Astrocyte (in vitro differentiated cells and primary cell): ENCODE data around the gene ADARB2. TPM values are rescaled to one million over a fixed set of nuclear protein-coding genes. Genes with fewer than 3 reads are reported as not detected.

ENCODE experiments used
- DNase-seq: peaks from one replicate; pipeline ENCODE4 v3.0.0-alpha.2; 2010; ENCODE audit warnings: low read depth
- FAIRE-seq: peaks from 2 replicates; lab custom pipeline; 2011; peaks lifted over from hg19 to GRCh38; lab: Jason Lieb, UNC
- H2AFZ ChIP-seq: 2 replicates; pipeline ENCODE4 v1.6.0; 2012; ENCODE audit warnings: low read depth, low read length, inconsistent platforms
- H3K27ac ChIP-seq: 2 replicates; pipeline ENCODE4 v1.5.1; 2011; ENCODE audit warnings: low read depth, low read length, inconsistent platforms
- H3K27me3 ChIP-seq: 2 replicates; pipeline ENCODE4 v1.6.0; 2011; ENCODE audit warnings: low read length, inconsistent platforms; ENCODE audit not compliant: insufficient read depth
- H3K36me3 ChIP-seq: 2 replicates; pipeline ENCODE4 v1.5.1; 2011; ENCODE audit warnings: low read length, inconsistent platforms; ENCODE audit not compliant: insufficient read depth
- H3K4me1 ChIP-seq: 2 replicates; pipeline ENCODE4 v1.5.1; 2011; ENCODE audit warnings: low read length, inconsistent platforms; ENCODE audit not compliant: insufficient read depth
- H3K4me2 ChIP-seq: 2 replicates; pipeline ENCODE4 v1.6.0; 2012; ENCODE audit warnings: low read length, inconsistent platforms
- H3K4me3 ChIP-seq: 2 replicates; pipeline ENCODE4 v1.5.1; 2011; ENCODE audit warnings: low read depth, mild to moderate bottlenecking, low read length, inconsistent platforms; ENCODE audit not compliant: insufficient read depth
- H3K79me2 ChIP-seq: 2 replicates; pipeline ENCODE4 v1.6.0; 2012; ENCODE audit warnings: mild to moderate bottlenecking, low read length, inconsistent platforms; ENCODE audit not compliant: insufficient read depth
- H3K9ac ChIP-seq: 2 replicates; pipeline ENCODE4 v1.6.0; 2012; ENCODE audit warnings: mild to moderate bottlenecking, low read length, inconsistent platforms
- H3K9me3 ChIP-seq: 2 replicates; pipeline ENCODE4 v1.5.1; 2012; ENCODE audit warnings: low read depth, mild to moderate bottlenecking, low read length, inconsistent platforms; ENCODE audit not compliant: insufficient read depth
- H4K20me1 ChIP-seq: 2 replicates; pipeline ENCODE4 v1.6.0; 2012; ENCODE audit warnings: low read length, inconsistent platforms; ENCODE audit not compliant: insufficient read depth
- H3K27ac Mint-ChIP-seq: one replicate; pipeline ENCODE4 v1.8.0; 2021; ENCODE audit warnings: mild to moderate bottlenecking, mixed read lengths; ENCODE audit not compliant: unreplicated experiment
- H3K27me3 Mint-ChIP-seq: one replicate; pipeline ENCODE4 v1.8.0; 2021; ENCODE audit warnings: low read depth, mixed read lengths; ENCODE audit not compliant: unreplicated experiment
- H3K36me3 Mint-ChIP-seq: one replicate; pipeline ENCODE4 v1.8.0; 2021; ENCODE audit warnings: low read depth, mixed read lengths; ENCODE audit not compliant: unreplicated experiment
- H3K4me1 Mint-ChIP-seq: one replicate; pipeline ENCODE4 v1.8.0; 2021; ENCODE audit warnings: low read depth, mixed read lengths; ENCODE audit not compliant: unreplicated experiment
- H3K4me3 Mint-ChIP-seq: one replicate; pipeline ENCODE4 v1.8.0; 2021; ENCODE audit warnings: mild to moderate bottlenecking, moderate library complexity, mixed read lengths; ENCODE audit not compliant: unreplicated experiment
- H3K9me3 Mint-ChIP-seq: one replicate; pipeline ENCODE4 v1.8.0; 2021; ENCODE audit warnings: mild to moderate bottlenecking, mixed read lengths; ENCODE audit not compliant: unreplicated experiment
- CTCF ChIP-seq: IDR thresholded peaks from 2 replicates; pipeline ENCODE4 v1.5.1; 2011; ENCODE audit warnings: low read depth, mild to moderate bottlenecking, inconsistent platforms, low read length, moderate library complexity; ENCODE audit not compliant: insufficient read depth
- EZH2 ChIP-seq: IDR thresholded peaks from 2 replicates; pipeline ENCODE4 v1.6.1; 2012; ENCODE audit warnings: mild to moderate bottlenecking, low read length, inconsistent platforms; ENCODE audit not compliant: insufficient read depth
- total RNA-seq: library from RNA; stranded (reverse); gene quantifications from 2 replicates; pipeline ENCODE4 v1.2.1, GENCODE V29; 2021

Gene ADARB2
- total RNA-seq, 1 donor from 2014 or later = 0.18 TPM

- H3K4me3 Mint-ChIP-seq = no peak overlapping the region
- no peaks in the 10 kb centered on the region for H3K36me3 Mint-ChIP-seq
These were observed 551.2 kb downstream of the ADARB2 start for GRCh38 chr10:1185911-1186682.

DNA sequence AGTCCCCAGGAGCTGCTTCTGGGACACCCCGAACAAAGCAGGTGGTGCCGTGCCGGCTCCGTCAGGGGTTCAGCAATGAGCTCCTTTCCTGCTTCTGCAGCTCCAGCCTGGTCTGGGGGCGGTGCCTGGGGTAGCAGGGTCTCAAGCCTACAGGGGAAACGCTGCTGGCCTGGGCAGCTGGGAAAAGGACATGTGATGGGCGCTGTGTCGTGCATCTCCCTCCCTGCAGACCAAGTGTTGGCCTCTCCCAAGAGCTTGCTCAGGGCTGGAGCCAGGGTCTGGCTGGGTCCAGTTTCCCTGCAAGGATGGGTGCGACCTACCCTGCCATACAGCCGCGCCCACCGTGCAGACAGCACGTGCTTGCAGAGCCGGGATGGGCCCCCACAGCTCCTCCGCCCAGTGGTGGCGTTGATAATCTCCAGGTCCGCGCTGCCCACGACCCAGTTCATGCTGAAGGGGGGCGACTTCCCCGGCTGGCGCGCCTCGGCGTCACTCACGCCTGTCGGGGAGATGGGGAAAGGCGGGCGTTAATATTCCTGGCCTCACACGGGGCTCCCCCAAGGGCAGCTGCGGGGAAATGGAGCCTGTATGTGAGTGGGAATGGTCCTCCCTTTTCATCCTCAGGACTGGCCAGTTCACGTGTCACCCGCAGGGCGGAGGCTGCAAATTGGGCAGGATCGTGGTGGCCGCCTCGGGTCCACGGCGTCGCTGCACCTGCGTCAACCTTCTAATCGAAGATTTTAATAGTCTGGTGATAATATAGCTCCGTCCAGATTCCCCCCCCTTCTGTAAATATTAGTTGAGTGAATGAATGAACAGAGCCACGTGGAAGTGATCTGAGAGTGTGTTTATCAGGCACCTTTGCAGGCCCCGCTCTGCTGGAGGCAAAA lies 552.5 kb downstream of the ADARB2 start:
- Mint-ChIP-seq H3K4me1 (peaks cover 2% of the 10 kb centered on the region), H3K36me3 (no peaks in the 10 kb centered on the region), H3K9me3 (no peaks in the 10 kb centered on the region), H3K27ac (no peak overlapping the region), H3K27me3 (peaks cover 51% of the 10 kb centered on the region), H3K4me3 (no peak overlapping the region)
- Histone ChIP-seq H3K27ac (no peak overlapping the region), H2AFZ (no peak overlapping the region), H4K20me1 (no peaks in the 10 kb centered on the region), H3K4me3 (no peak overlapping the region), H3K4me1 (no peaks in the 10 kb centered on the region), H3K4me2 (no peak overlapping the region), H3K79me2 (no peaks in the 10 kb centered on the region), H3K9me3 (no peaks in the 10 kb centered on the region), H3K36me3 (no peaks in the 10 kb centered on the region), H3K9ac (no peak overlapping the region), H3K27me3 (no peaks in the 10 kb centered on the region)
- no peak for DNase-seq
- TF ChIP-seq CTCF (no peak), EZH2 (no peak)
- FAIRE-seq = no peak

More at GRCh38 chr10:1185911-1186682, 551.2 kb downstream of the ADARB2 start:
- no peaks in the 10 kb centered on the region for H3K79me2 ChIP-seq
- TF ChIP-seq EZH2 (no peak), CTCF (no peak)
- FAIRE-seq (no peak), DNase-seq (no peak)
- H3K4me1 ChIP-seq = no peaks in the 10 kb centered on the region
- H3K9me3 Mint-ChIP-seq = no peaks in the 10 kb centered on the region
- H3K4me2 ChIP-seq = no peak overlapping the region
- H3K36me3 ChIP-seq = no peaks in the 10 kb centered on the region
- H3K9ac ChIP-seq = no peak overlapping the region
- H4K20me1 ChIP-seq = no peaks in the 10 kb centered on the region
- peaks cover 56% of the 10 kb centered on the region for H3K27me3 Mint-ChIP-seq
- H3K9me3 ChIP-seq = no peaks in the 10 kb centered on the region
- no peak overlapping the region for H2AFZ ChIP-seq
- H3K27me3 ChIP-seq = no peaks in the 10 kb centered on the region
- no peak overlapping the region for H3K4me3 ChIP-seq
- H3K27ac ChIP-seq = no peak overlapping the region
- peaks cover 2% of the 10 kb centered on the region for H3K4me1 Mint-ChIP-seq
- no peak overlapping the region for H3K27ac Mint-ChIP-seq
